ENCODE measurements around the gene DUSP1.

DNA sequence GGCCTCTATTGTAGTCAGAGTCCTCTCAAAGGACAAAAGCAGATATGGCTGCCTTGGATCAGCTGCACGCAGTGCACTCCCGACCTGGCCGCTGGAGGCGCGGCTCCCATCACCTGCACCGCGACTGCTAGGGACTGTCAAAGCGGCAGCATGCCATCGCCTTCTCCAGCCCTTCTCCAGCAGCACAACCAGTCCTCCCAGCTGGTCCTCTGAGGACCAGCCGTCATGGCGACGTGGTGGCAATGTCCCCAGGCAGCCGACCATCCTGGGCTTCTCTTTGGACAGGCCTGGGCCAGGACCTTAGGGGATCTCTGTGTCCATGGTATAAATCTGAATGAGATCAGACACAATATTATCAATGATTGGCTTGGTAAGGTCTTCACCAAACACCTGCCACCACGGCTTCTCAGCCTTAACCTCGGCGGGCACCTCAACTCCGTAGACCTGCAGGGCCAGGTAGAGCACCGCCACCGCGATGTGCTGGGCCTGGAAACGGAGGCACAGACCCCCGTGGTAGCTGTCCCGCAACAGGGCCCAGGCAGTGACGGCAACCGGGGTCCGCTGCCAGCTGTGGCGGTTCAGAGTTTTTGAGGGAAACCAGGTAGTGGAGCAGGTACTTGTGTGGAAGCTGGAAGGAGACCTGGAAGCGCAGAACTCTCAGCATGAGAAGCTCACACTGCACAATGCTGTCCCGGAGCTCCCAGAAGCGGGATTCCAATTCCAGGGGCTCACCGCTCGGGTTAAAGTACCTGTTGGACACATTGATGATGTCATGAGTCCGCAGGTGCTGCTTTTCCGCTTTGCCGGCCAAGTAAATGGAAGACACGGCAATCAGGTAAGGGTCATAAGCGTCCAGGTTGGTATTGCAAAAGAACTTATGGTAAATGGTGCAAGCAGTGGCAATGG is 8.5 kb downstream of the DUSP1 start:
- TF ChIP-seq ZBTB40 (IDR thresholded peaks at IDR 0.05; ENCODE audit: borderline replicate concordance): no peak
- no peak for TF ChIP-seq ESRRA (IDR thresholded peaks at IDR 0.05; ENCODE audit: low read length)
- TF ChIP-seq, protein P1, sequence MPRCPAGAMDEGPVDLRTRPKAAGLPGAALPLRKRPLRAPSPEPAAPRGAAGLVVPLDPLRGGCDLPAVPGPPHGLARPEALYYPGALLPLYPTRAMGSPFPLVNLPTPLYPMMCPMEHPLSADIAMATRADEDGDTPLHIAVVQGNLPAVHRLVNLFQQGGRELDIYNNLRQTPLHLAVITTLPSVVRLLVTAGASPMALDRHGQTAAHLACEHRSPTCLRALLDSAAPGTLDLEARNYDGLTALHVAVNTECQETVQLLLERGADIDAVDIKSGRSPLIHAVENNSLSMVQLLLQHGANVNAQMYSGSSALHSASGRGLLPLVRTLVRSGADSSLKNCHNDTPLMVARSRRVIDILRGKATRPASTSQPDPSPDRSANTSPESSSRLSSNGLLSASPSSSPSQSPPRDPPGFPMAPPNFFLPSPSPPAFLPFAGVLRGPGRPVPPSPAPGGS (IDR thresholded peaks at IDR 0.05; ENCODE audit: borderline replicate concordance, insufficient read depth, low read depth, low read length, poor library complexity, severe bottlenecking): no peak

Data from GM12878 (cell line).